Upper lobe of left lung (tissue), 4 donors: ENCODE results near the gene SCYGR8.

ENCODE experiments used
- CTCF ChIP-seq, 6 experiments: fragments of 450-650 bp in 4 of 6; fragments of 200-600 bp in 2 of 6; sonication (generic) in 2 of 6; IDR thresholded peaks; one replicate each; pipeline ENCODE4 v1.5.1; 2016 to 2019; ENCODE audit warnings: antibody characterized with exemption in 6 of 6
- POLR2A ChIP-seq, 4 donors: fragments of 450-650 bp; IDR thresholded peaks; one replicate each; pipeline ENCODE4 v1.5.1; 2016 to 2017; ENCODE audit warnings: antibody characterized with exemption in 4 of 4, mild to moderate bottlenecking in 2 of 4
- POLR2AphosphoS5 ChIP-seq, 2 donors: sonication (generic); formaldehyde crosslinking; IDR thresholded peaks; one replicate each; pipeline ENCODE4 v1.5.1; 2017; ENCODE audit warnings: antibody characterized with exemption in 2 of 2

- no peak for TF ChIP-seq POLR2A (IDR thresholded peaks at IDR 0.05)
- no peak for TF ChIP-seq CTCF (IDR thresholded peaks at IDR 0.05)
- no peak for TF ChIP-seq POLR2AphosphoS5 (IDR thresholded peaks at IDR 0.05)
Observed at GRCh38 chr2:227745594-227745993, at the start of gene SCYGR8.
